GM20000 (cell line): Measurements from ENCODE around the gene STIM1.

Experiments
- DNase-seq: peaks from one replicate; pipeline ENCODE4 v3.0.0; 2012; ENCODE audit warnings: low spot score
- CTCF ChIP-seq: IDR thresholded peaks from 2 replicates; pipeline ENCODE4 v1.5.1; 2012; ENCODE audit warnings: mild to moderate bottlenecking, control low read depth; ENCODE audit errors: extremely low read depth, missing control alignments

Gene STIM1

DNA sequence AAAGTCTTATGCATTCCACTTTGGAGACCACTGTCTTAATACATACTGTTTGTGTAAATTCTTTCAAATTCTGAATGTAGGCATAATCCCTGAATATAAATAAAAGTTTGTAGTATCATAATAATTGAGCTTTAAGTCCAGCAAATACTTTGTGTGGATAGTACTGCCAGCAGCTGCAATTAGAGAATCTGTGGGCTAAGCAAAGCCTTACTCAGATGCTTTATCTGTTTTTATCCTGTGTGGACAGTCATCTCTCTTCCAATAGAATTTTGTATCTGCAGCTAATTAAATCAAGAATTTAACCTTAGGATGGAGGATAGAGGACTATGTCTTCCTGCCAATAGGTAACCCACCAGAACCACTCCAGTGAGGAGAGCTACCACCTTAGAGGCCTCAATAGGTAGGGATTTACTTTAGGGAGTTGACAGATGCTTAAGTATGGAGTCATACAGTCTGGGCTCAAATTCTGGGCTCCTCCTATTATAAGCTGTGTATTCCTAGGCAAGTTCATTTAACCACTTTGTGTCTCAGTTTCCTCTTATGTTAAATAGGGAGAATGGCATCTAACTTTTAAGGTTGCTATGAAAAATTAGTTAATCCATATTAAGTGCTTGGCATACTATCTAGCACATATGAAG is 71.1 kb downstream of the STIM1 start:
- TF ChIP-seq CTCF, result no peak
- DNase-seq, result no peak

DNA sequence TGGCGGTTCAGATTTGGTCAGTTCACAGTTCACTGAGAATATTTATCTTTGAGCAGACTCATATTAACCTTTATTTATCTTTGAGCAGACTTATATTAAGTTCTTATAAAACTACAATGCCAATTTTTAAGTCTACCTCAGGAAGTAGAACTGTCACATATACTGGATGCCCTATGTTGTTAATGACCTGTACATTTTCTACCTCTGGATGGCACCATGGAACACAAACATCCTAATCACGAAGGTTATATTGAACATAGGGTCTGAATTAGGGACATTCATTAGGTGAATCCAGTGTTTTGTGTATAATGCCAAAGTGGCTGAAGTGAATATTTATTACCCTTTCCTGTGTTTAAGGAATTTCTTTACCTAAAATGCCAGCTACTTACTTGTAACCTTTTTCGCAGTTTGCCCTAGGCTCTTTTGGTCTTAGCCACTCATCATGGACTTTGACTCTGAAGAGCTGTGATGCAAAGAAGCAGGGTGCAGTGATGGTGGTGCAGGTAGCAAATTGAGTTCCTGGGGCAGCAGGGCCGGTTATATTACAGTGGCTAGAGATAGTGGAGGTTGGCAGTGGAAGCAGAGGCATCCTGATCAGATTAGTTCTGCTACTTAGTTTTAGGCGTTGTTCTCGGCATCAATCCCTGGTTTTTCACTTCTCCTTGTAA is 71.8 kb downstream of the STIM1 start:
- TF ChIP-seq CTCF, result no peak

GRCh38 chr11:3929232-3929631 is 73.8 kb downstream of the STIM1 start:
- DNase-seq, result no peak
- no peak for TF ChIP-seq CTCF

More for the DNA sequence above, 71.8 kb downstream of the STIM1 start:
- DNase-seq, result no peak

- no peak for TF ChIP-seq CTCF
- no peak for DNase-seq
Measured at GRCh38 chr11:3929649-3930048, 74.2 kb downstream of the STIM1 start.

DNA sequence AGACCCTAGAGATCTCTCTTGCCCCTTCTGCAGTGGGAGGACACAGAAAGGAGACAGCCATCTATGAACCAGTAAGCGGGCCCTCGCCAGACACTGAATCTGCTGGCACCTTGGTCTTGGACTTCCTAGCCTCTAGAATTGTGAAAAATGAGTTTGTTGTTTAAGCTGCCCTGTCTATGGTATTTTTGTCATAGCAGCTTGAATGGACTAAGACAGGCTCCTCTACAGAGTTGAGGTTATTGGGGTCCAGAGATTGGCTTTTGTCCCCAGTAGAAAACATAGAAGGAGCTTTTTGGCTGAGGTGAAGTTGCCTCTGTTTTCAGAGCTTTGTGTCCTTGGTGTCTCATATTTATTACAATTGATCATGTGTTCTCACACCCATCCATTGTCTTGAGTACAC is 77.2 kb downstream of the STIM1 start:
- TF ChIP-seq CTCF, result no peak
- DNase-seq, result no peak

- no peak for DNase-seq
- TF ChIP-seq CTCF, result no peak
Measured at GRCh38 chr11:3933165-3933628, 77.7 kb downstream of the STIM1 start.

DNA sequence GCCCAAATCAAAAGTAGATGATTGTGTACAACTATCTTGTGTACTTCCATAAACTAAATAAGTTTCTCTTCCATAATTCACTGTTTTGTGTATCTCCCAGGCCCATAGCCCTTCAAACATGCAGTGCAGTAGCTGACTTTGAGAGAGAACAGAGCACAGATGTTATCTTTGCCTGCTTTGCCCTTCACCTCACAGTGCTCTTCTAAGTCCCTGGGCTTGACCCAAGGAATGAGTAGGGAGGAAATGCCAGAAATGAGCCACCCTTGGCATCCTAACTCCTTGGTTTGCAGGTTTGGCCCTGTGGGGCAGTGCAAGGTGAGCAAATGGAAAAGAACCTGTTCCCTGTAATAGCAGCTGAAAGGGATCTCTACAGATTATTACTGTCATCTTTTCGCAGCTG is 79.2 kb downstream of the STIM1 start:
- no peak for DNase-seq
- TF ChIP-seq CTCF, result no peak
